HG03066 (cell line): ENCODE data around the gene GTPBP8.

Source experiments
- ATAC-seq: cut with Tn5 transposase; IDR thresholded peaks from one replicate; pipeline ENCODE4 v1.9.1; 2021; ENCODE audit warnings: low read depth; ENCODE audit not compliant: unreplicated experiment

GTPBP8 gene

GRCh38 chr3:112990672-112991602 lies at the start of gene GTPBP8:
GTPBP8 (plus strand) TSS chr3:112990984; CDS start chr3:112991000, 16 bp downstream.
- peak; percentile 94 for ATAC-seq

GRCh38 chr3:112948346-112948838 lies 42.4 kb upstream of the GTPBP8 start:
- no peak for ATAC-seq

- no peak for ATAC-seq
These were observed 34.4 kb upstream of the GTPBP8 start for GRCh38 chr3:112956351-112956750.

- ATAC-seq = peak; percentile 59
These were observed 31.8 kb upstream of the GTPBP8 start for GRCh38 chr3:112958811-112959560.

GRCh38 chr3:112963683-112964082 lies 27.1 kb upstream of the GTPBP8 start:
- no peak for ATAC-seq

GRCh38 chr3:112965656-112966055 lies 25.1 kb upstream of the GTPBP8 start:
- no peak for ATAC-seq

GRCh38 chr3:112966633-112967032 lies 24.2 kb upstream of the GTPBP8 start:
- no peak for ATAC-seq

- no peak for ATAC-seq
These were observed 23.4 kb upstream of the GTPBP8 start for GRCh38 chr3:112967425-112967824.

GRCh38 chr3:112967828-112968227 lies 23.0 kb upstream of the GTPBP8 start:
- no peak for ATAC-seq

GRCh38 chr3:112972158-112972557 lies 18.6 kb upstream of the GTPBP8 start:
- no peak for ATAC-seq

GRCh38 chr3:112973325-112974177 lies 17.2 kb upstream of the GTPBP8 start:
- peak; percentile 90 for ATAC-seq

- ATAC-seq = peak; percentile 27
These were observed 16.6 kb upstream of the GTPBP8 start for GRCh38 chr3:112974178-112974517.

- no peak for ATAC-seq
These were observed 15.9 kb upstream of the GTPBP8 start, which contains the start of gene CD200R1 for GRCh38 chr3:112974894-112975293. CD200R1 (minus strand) TSS chr3:112975103; CDS start chr3:112974857, 246 bp downstream.

GRCh38 chr3:112976001-112976400 lies 14.8 kb upstream of the GTPBP8 start:
- no peak for ATAC-seq

- no peak for ATAC-seq
These were observed 13.8 kb upstream of the GTPBP8 start for GRCh38 chr3:112976953-112977352.

GRCh38 chr3:112979244-112979832 lies 11.4 kb upstream of the GTPBP8 start:
- no peak for ATAC-seq

- no peak for ATAC-seq
These were observed 10.7 kb upstream of the GTPBP8 start for GRCh38 chr3:112980080-112980479.

- no peak for ATAC-seq
These were observed 8.1 kb upstream of the GTPBP8 start for GRCh38 chr3:112982710-112983109.

GRCh38 chr3:112984485-112984884 lies 6.3 kb upstream of the GTPBP8 start:
- no peak for ATAC-seq

- no peak for ATAC-seq
These were observed 3.0 kb upstream of the GTPBP8 start for GRCh38 chr3:112987710-112988334.
